ENCODE results near the gene NDUFA1.
"Not testable (repeated sequence)": the region's sequence is repeated elsewhere in the genome, so short reads cannot be mapped to it uniquely, and the experiment has no call there.

Gene NDUFA1

GRCh38 chrX:119871599-119872395, at the start of gene NDUFA1, which contains the start of gene RNF113A:
Gene NDUFA1 (plus strand): TSS chrX:119871832. CDS start chrX:119871912, 80 bp downstream.
Gene RNF113A (minus strand): TSS chrX:119871733. CDS start chrX:119871613, 120 bp downstream.
- H3K4me3 ChIP-seq (ENCODE audit: low read depth, low read length), result peak within 1 kb of the TSS; percentile 71
- no peak for TF ChIP-seq CTCF (IDR thresholded peaks at IDR 0.05; ENCODE audit: low read depth, low read length, missing control alignments)
- DNase-seq (ENCODE audit: low read depth), result peak; percentile 23
- in situ Hi-C loops (cut with HindIII; ENCODE audit: low sequenced_read_pairs), result no loop called here

GRCh38 chrX:119824221-119824620, 47.4 kb upstream of the NDUFA1 start:
- H3K4me3 ChIP-seq (ENCODE audit: low read depth, low read length); in situ Hi-C loops (cut with HindIII; ENCODE audit: low sequenced_read_pairs); DNase-seq (ENCODE audit: low read depth): not testable (repeated sequence)

GRCh38 chrX:119826399-119826959, 45.2 kb upstream of the NDUFA1 start:
- no peak overlapping the region for H3K4me3 ChIP-seq (ENCODE audit: low read depth, low read length)
- no peak for DNase-seq (ENCODE audit: low read depth)
- in situ Hi-C loops (cut with HindIII; ENCODE audit: low sequenced_read_pairs), result no loop called here
- TF ChIP-seq CTCF (IDR thresholded peaks at IDR 0.05; ENCODE audit: low read depth, low read length, missing control alignments), result no peak

- DNase-seq (ENCODE audit: low read depth), result no peak
- TF ChIP-seq CTCF (IDR thresholded peaks at IDR 0.05; ENCODE audit: low read depth, low read length, missing control alignments), result no peak
- no peak overlapping the region for H3K4me3 ChIP-seq (ENCODE audit: low read depth, low read length)
- in situ Hi-C loops (cut with HindIII; ENCODE audit: low sequenced_read_pairs), result no loop called here
Observed at GRCh38 chrX:119828446-119828845, 43.2 kb upstream of the NDUFA1 start.

- in situ Hi-C loops (cut with HindIII; ENCODE audit: low sequenced_read_pairs), result no loop called here
- DNase-seq (ENCODE audit: low read depth), result no peak
- no peak for TF ChIP-seq CTCF (IDR thresholded peaks at IDR 0.05; ENCODE audit: low read depth, low read length, missing control alignments)
- H3K4me3 ChIP-seq (ENCODE audit: low read depth, low read length), result no peak overlapping the region
Observed at GRCh38 chrX:119833905-119834304, 37.7 kb upstream of the NDUFA1 start.

GRCh38 chrX:119852382-119853353, 19.0 kb upstream of the NDUFA1 start, which contains the start of gene UPF3B:
Gene UPF3B (minus strand): TSS chrX:119852963. CDS start chrX:119852928, 35 bp downstream.
- no peak for TF ChIP-seq CTCF (IDR thresholded peaks at IDR 0.05; ENCODE audit: low read depth, low read length, missing control alignments)
- in situ Hi-C loops (cut with HindIII; ENCODE audit: low sequenced_read_pairs), result no loop called here
- DNase-seq (ENCODE audit: low read depth), result peak; percentile 95
- peak within 1 kb of the TSS; percentile 80 for H3K4me3 ChIP-seq (ENCODE audit: low read depth, low read length)
